GM12875 (cell line): ENCODE data around the gene ATP11B.
"Not testable (repeated sequence)": the region's sequence is repeated elsewhere in the genome, so short reads cannot be mapped to it uniquely, and the experiment has no call there.

Source experiments
- H3K4me3 ChIP-seq: one replicate; pipeline ENCODE4 v1.5.1; 2011; ENCODE audit warnings: low read depth, low read length, control low read depth
- TF ChIP-seq, protein P1 (sequence below): IDR thresholded peaks from 2 replicates; pipeline ENCODE4 v1.5.1; 2011; ENCODE audit warnings: low read depth, mild to moderate bottlenecking, control low read depth, inconsistent platforms, low read length, moderate library complexity, borderline replicate concordance; ENCODE audit not compliant: insufficient read depth

ATP11B gene

DNA sequence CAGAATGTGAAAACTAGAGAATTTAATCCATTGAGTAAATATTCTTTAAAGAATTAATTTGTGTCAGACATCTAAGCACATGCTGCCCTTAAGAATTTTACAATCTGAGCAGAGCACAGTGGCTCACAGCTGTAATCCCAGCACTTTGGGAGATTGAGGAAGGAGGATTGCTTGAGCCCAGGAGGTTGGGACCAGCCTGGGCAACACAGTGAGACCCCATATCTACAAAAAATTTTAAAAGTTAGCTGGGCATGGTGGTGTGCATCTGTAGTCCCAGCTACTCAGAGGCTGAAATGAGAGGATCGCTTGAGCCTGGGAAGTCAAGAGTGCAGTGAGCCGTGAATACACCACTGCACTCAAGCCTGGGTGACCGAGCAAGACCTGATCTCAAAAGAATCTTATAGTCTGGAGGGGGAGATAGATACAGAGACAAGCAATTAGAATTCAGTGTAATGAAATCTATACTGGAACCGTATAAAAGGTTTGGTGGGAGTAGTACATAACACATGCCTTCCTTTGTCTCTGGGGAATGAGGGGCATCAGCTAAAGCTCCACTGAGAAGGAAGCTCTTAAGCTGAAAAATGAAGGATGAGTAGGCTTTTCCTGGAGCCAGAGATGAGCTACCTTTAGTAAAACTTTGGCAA, 21.2 kb downstream of the ATP11B start:
- TF ChIP-seq, protein P1, sequence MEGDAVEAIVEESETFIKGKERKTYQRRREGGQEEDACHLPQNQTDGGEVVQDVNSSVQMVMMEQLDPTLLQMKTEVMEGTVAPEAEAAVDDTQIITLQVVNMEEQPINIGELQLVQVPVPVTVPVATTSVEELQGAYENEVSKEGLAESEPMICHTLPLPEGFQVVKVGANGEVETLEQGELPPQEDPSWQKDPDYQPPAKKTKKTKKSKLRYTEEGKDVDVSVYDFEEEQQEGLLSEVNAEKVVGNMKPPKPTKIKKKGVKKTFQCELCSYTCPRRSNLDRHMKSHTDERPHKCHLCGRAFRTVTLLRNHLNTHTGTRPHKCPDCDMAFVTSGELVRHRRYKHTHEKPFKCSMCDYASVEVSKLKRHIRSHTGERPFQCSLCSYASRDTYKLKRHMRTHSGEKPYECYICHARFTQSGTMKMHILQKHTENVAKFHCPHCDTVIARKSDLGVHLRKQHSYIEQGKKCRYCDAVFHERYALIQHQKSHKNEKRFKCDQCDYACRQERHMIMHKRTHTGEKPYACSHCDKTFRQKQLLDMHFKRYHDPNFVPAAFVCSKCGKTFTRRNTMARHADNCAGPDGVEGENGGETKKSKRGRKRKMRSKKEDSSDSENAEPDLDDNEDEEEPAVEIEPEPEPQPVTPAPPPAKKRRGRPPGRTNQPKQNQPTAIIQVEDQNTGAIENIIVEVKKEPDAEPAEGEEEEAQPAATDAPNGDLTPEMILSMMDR: no peak
- H3K4me3 ChIP-seq: no peak overlapping the region

DNA sequence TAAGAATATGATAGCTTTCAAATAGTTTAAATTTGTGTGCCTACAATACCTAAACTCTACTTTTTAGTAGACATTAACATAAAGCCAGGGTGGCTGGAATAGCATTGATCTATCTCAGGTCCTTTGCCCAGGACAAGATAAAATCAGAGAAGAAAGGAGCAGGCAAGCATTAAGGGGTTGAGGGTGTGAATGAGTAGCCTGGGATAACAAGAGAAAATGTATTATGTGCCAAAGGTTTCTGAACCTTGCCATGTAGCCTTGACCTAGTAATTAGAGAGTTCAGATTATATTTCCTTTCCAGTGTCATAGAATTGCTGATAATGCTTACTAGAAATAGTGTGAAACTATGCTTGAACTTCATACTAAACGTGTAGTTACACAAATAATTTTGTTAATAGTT, 22.9 kb downstream of the ATP11B start:
- H3K4me3 ChIP-seq: no peak overlapping the region
- TF ChIP-seq, protein P1: no peak

DNA sequence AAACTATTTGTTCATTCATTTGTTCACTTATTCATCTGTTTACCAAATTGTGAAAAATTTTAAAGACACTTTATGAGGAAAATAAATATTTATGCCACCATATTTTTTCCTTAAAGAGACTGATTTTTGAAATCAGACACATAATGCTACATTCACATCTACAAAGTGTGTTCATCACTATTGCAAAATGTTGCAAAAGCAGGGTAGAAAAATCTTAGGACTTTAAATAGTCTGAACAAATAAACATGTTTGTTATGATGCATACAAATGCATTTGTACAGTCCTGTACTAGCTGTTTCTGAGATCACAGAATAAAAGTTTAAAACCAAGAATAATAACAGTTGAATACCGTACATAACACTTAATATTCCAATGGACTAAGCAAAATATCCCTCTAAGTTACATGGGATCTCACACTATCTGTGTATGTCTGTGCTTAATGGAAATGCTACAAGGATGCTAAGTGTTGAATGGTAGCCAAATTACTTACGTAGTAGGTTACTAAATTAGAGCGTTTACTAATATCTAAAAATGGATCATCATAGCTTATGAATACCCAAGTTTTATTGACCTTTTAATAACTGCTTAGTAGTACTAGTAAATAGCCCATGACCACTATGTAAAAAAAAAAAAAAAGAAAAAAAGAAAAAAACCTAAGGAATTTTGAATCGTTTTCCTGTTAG, 25.1 kb downstream of the ATP11B start:
- TF ChIP-seq, protein P1: no peak
- no peak overlapping the region for H3K4me3 ChIP-seq

DNA sequence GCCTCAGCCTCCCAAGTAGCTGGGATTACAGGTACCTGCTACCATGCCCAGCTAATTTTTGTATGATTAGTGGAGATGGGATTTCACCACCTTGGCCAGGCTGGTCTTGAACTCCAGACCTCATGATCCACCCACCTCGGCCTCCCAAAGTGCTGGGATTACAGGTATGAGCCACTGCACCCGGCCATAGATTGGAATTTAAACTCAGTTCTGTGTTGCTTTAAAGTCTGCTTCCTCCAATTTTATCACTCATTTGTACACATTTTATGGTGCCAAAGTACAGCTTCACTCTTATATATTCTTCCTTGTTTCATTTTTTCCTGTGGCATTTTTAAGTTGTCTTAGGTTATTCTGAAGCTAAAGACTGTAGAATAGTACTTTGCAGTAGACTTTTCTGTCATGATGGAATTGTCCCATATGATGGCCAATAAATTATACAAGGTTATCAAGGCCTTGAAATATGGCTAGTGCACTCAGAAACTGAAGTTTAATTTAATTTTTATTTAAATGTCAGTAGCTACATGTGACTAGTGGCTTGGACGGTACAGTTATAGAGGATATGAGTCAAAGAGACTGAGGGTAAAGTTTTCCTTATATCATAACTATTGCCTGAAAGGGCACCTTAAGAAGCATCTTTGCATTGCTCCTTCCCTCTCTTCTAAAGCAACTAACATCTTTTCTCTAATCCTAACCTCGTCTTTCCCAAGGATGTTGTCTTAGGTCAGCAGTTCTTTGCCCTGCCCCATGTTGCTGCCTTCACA, 28.1 kb downstream of the ATP11B start:
- TF ChIP-seq, protein P1: no peak

DNA sequence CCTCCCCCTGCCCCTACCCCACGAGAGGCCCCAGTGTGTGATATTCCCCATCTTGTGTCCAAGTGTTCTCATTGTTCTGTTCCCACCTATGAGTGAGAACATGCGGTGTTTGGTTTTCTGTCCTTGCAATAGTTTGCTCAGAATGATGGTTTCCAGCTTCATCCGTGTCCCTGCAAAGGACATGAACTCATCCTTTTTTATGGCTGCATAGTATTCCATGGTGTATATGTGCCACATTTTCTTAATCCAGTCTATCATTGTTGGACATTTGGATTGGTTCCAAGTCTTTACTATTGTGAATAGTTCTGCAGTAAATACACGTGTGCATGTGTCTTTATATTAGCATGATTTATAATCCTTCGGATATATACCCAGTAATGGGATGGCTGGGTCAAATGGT, 29.0 kb downstream of the ATP11B start:
- not testable (repeated sequence) for H3K4me3 ChIP-seq

More for the DNA sequence above, 28.1 kb downstream of the ATP11B start:
- H3K4me3 ChIP-seq: no peak overlapping the region

DNA sequence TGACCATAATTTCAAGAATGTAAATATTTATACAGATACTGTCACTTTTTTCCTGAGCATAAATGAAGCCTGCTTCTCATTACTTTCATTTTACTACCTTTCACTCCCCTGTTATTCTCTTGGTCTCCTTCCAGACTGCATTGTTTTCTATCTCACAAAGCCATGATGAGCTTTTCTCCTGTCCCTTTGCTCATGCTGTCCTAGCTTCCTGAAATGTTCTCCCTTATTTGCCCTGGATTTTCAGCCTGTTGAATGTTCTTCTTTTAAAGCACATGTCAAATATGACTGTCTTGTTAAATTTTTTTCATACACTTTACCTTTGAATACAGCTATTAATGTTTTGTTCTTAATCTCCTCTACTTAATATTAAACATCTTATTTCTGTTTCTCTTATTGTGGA, 31.7 kb downstream of the ATP11B start:
- H3K4me3 ChIP-seq: no peak overlapping the region
- TF ChIP-seq, protein P1: no peak

DNA sequence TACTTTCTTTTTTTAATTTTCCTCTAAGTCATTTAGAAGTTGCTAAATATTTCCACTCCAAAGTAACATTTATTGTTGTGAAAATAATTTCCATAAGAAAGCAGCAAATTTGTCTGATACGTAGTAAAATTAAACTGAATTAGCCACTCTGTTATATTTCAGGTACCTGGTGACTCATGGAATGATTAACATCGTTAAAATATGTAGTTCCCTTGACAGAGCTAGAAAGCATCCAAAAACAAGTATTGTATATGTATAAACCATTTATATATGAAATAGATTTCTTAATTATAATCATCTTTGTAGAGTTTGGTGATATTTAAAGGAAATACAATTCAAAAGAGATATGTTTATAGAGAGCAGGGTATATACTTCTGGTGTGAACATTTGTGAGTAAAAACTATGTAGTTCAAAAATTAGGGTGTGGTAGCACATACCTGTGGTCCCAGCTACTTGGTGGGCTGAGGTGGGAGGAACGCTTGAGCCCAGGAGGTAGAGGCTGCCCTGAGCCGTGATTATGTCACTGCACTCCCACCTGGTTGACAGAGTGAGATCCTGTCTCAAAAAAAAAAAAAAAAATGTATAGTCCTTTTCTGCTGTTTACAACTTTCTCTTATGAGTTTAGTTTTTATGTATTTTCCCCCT, 36.6 kb downstream of the ATP11B start:
- TF ChIP-seq, protein P1: no peak
- H3K4me3 ChIP-seq: no peak overlapping the region
